Activated CD4-positive, alpha-beta T cell treated with anti-CD3 and anti-CD28 coated beads, Interleukin-2, Interleukin-6, amounts not matched to agents 100 ng/mL and 50 ng/mL, durations not matched to agents 16 hours and 8 hours (primary cell): ENCODE data around the gene LRRC8B.

Experiments used
- DNase-seq: peaks from one replicate; pipeline ENCODE4 v3.0.0-alpha.2; 2020

Gene LRRC8B

GRCh38 chr1:89587729-89588161 lies 63.1 kb downstream of the LRRC8B start:
- DNase-seq = no peak

- DNase-seq = no peak
Measured at GRCh38 chr1:89588480-89588879, 63.9 kb downstream of the LRRC8B start.

GRCh38 chr1:89589515-89589914 lies 64.9 kb downstream of the LRRC8B start:
- peak; percentile 62 for DNase-seq

- no peak for DNase-seq
Measured at GRCh38 chr1:89590341-89591080, 65.9 kb downstream of the LRRC8B start.

GRCh38 chr1:89592861-89593302 lies 68.3 kb downstream of the LRRC8B start:
- peak; percentile 51 for DNase-seq

GRCh38 chr1:89594096-89594740 lies 69.6 kb downstream of the LRRC8B start:
- DNase-seq = no peak

- no peak for DNase-seq
Measured at GRCh38 chr1:89596698-89597097, 72.1 kb downstream of the LRRC8B start.

- DNase-seq = peak; percentile 61
Measured at GRCh38 chr1:89598450-89599331, 74.1 kb downstream of the LRRC8B start.

- DNase-seq = no peak
Measured at GRCh38 chr1:89599332-89599630, 74.7 kb downstream of the LRRC8B start.

GRCh38 chr1:89600451-89601224 lies 76.0 kb downstream of the LRRC8B start:
- DNase-seq = no peak

GRCh38 chr1:89602871-89603404 lies 78.3 kb downstream of the LRRC8B start:
- no peak for DNase-seq

GRCh38 chr1:89603651-89604413 lies 79.2 kb downstream of the LRRC8B start:
- DNase-seq = no peak

- no peak for DNase-seq
Measured at GRCh38 chr1:89604414-89604735, 79.7 kb downstream of the LRRC8B start.

GRCh38 chr1:89605692-89606091 lies 81.1 kb downstream of the LRRC8B start:
- DNase-seq = no peak

GRCh38 chr1:89606227-89606980 lies 81.8 kb downstream of the LRRC8B start:
- no peak for DNase-seq

GRCh38 chr1:89607156-89607555 lies 82.5 kb downstream of the LRRC8B start:
- peak; percentile 62 for DNase-seq

- no peak for DNase-seq
Measured at GRCh38 chr1:89607586-89608318, 83.1 kb downstream of the LRRC8B start.

- DNase-seq = peak; percentile 86
Measured at GRCh38 chr1:89608319-89608983, 83.8 kb downstream of the LRRC8B start.

- peak; percentile 83 for DNase-seq
Measured at GRCh38 chr1:89608984-89609725, 84.5 kb downstream of the LRRC8B start.
